LHCN-M2 (cell line): ENCODE results near the gene CIAPIN1. TPM values are rescaled to one million over a fixed set of nuclear protein-coding genes. Genes with fewer than 3 reads are reported as not detected.

ENCODE experiments used
- DNase-seq: peaks from one replicate; pipeline ENCODE4 v3.0.0-alpha.2; 2012; ENCODE audit warnings: low read depth
- polyA plus RNA-seq: library from polyadenylated mRNA; unstranded; fragments of >200 nt; gene quantifications from one replicate; pipeline ENCODE4 v1.2.1, GENCODE V29; 2012; ENCODE audit warnings: missing spikeins
- total RNA-seq: library from RNA; depleted of rRNA; stranded (reverse); fragments of >200 nt; gene quantifications from 2 replicates; pipeline ENCODE4 v1.2.3, GENCODE V29; 2014; rRNA removed

CIAPIN1 gene
- total RNA-seq = 55.4 and 56.9 TPM in 2 replicates
- 49.1 TPM for polyA plus RNA-seq

- DNase-seq = peak; percentile 89
Observed at GRCh38 chr16:57447186-57447962, at the start of gene CIAPIN1, which contains the start of gene COQ9. Gene CIAPIN1, minus strand, starts transcription at chr16:57447385. Its CDS starts 6,457 bp downstream, at chr16:57440928. Gene COQ9, plus strand, starts transcription at chr16:57447479. Its CDS starts 27 bp downstream, at chr16:57447506.

- DNase-seq = no peak
Observed at GRCh38 chr16:57493767-57494166, 46.6 kb upstream of the CIAPIN1 start.

GRCh38 chr16:57489229-57489628, 42.0 kb upstream of the CIAPIN1 start:
- DNase-seq = no peak

- no peak for DNase-seq
Observed at GRCh38 chr16:57486858-57487834, 40.0 kb upstream of the CIAPIN1 start.

- peak; percentile 48 for DNase-seq
Observed at GRCh38 chr16:57485916-57486857, 39.0 kb upstream of the CIAPIN1 start, which contains the start of gene DOK4. Gene DOK4, minus strand, starts transcription at chr16:57486493. Its CDS starts 6,986 bp downstream, at chr16:57479507.

- DNase-seq = no peak
Observed at GRCh38 chr16:57485091-57485915, 38.1 kb upstream of the CIAPIN1 start.

GRCh38 chr16:57484515-57485005, 37.4 kb upstream of the CIAPIN1 start:
- no peak for DNase-seq

GRCh38 chr16:57483725-57484514, 36.7 kb upstream of the CIAPIN1 start:
- no peak for DNase-seq

GRCh38 chr16:57482845-57483545, 35.8 kb upstream of the CIAPIN1 start:
- DNase-seq = no peak

GRCh38 chr16:57481421-57481820, 34.2 kb upstream of the CIAPIN1 start:
- DNase-seq = no peak

- no peak for DNase-seq
Observed at GRCh38 chr16:57480754-57481230, 33.6 kb upstream of the CIAPIN1 start.

- DNase-seq = peak; percentile 45
Observed at GRCh38 chr16:57479976-57480753, 33.0 kb upstream of the CIAPIN1 start.

- DNase-seq = peak; percentile 77
Observed at GRCh38 chr16:57479205-57479975, 32.2 kb upstream of the CIAPIN1 start.

GRCh38 chr16:57478396-57479204, 31.4 kb upstream of the CIAPIN1 start:
- DNase-seq = no peak

GRCh38 chr16:57477531-57478202, 30.5 kb upstream of the CIAPIN1 start:
- DNase-seq = no peak
